ENCODE measurements around the gene HIP1.
"Not testable (repeated sequence)": the region's sequence is repeated elsewhere in the genome, so short reads cannot be mapped to it uniquely, and the experiment has no call there.

Gene HIP1

GRCh38 chr7:75702515-75702914 lies 36.2 kb downstream of the HIP1 start:
- Histone ChIP-seq H3K4me2 (ENCODE audit: low read length) (no peak overlapping the region), H3K9ac (ENCODE audit: low read depth, low read length) (no peak overlapping the region), H3K4me3 (ENCODE audit: low read length) (no peak overlapping the region), H3K9me3 (replicated peaks; ENCODE audit: low read length) (no peaks in the 10 kb centered on the region), H3K36me3 (ENCODE audit: insufficient read depth, low read length) (peaks cover 2% of the 10 kb centered on the region), H3K4me1 (ENCODE audit: control insufficient read depth, insufficient read depth, low read length) (no peaks in the 10 kb centered on the region), H3K27me3 (ENCODE audit: control insufficient read depth, insufficient read depth, low read length) (no peaks in the 10 kb centered on the region)

GRCh38 chr7:75699993-75700392 lies 38.7 kb downstream of the HIP1 start:
- Histone ChIP-seq H3K4me1 (ENCODE audit: control insufficient read depth, insufficient read depth, low read length) (no peaks in the 10 kb centered on the region), H3K27me3 (ENCODE audit: control insufficient read depth, insufficient read depth, low read length) (no peaks in the 10 kb centered on the region), H3K36me3 (ENCODE audit: insufficient read depth, low read length) (peaks cover 7% of the 10 kb centered on the region), H3K9ac (ENCODE audit: low read depth, low read length) (no peak overlapping the region), H3K4me3 (ENCODE audit: low read length) (no peak overlapping the region), H3K4me2 (ENCODE audit: low read length) (no peak overlapping the region), H3K9me3 (replicated peaks; ENCODE audit: low read length) (no peaks in the 10 kb centered on the region)

DNA sequence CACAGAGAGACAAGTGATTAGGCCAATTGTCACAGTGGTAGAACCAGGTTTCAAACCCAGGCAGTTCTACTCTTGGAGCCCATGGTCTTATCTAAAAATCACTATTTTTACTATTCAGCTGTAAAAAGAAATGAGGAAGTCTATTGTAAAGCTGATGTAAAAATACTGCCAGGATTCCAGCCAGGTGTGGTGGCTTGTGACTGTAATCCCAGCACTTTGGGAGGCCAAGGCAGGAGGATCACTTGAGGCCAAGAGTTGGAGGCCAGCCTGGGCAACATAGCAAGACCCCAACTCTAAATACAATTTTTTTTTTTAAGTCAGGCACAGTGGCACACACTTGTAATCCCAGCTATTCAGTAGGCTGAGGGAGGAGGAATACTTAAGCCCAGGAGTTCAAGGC lies 40.4 kb downstream of the HIP1 start:
- Histone ChIP-seq H3K4me1 (ENCODE audit: control insufficient read depth, insufficient read depth, low read length) (no peaks in the 10 kb centered on the region), H3K9ac (ENCODE audit: low read depth, low read length) (no peak overlapping the region), H3K9me3 (replicated peaks; ENCODE audit: low read length) (no peaks in the 10 kb centered on the region), H3K4me2 (ENCODE audit: low read length) (no peak overlapping the region), H3K4me3 (ENCODE audit: low read length) (no peak overlapping the region), H3K27me3 (ENCODE audit: control insufficient read depth, insufficient read depth, low read length) (no peaks in the 10 kb centered on the region), H3K36me3 (ENCODE audit: insufficient read depth, low read length) (peaks cover 8% of the 10 kb centered on the region)

- H3K4me3 ChIP-seq (ENCODE audit: low read length), result no peak overlapping the region
- no peaks in the 10 kb centered on the region for H3K4me1 ChIP-seq (ENCODE audit: control insufficient read depth, insufficient read depth, low read length)
- H3K4me2 ChIP-seq (ENCODE audit: low read length), result no peak overlapping the region
- no peak overlapping the region for H3K9ac ChIP-seq (ENCODE audit: low read depth, low read length)
- no peaks in the 10 kb centered on the region for H3K27me3 ChIP-seq (ENCODE audit: control insufficient read depth, insufficient read depth, low read length)
- H3K9me3 ChIP-seq (replicated peaks; ENCODE audit: low read length), result no peaks in the 10 kb centered on the region
- H3K36me3 ChIP-seq (ENCODE audit: insufficient read depth, low read length), result peaks cover 13% of the 10 kb centered on the region
Observed at GRCh38 chr7:75696263-75697037, 42.3 kb downstream of the HIP1 start.

DNA sequence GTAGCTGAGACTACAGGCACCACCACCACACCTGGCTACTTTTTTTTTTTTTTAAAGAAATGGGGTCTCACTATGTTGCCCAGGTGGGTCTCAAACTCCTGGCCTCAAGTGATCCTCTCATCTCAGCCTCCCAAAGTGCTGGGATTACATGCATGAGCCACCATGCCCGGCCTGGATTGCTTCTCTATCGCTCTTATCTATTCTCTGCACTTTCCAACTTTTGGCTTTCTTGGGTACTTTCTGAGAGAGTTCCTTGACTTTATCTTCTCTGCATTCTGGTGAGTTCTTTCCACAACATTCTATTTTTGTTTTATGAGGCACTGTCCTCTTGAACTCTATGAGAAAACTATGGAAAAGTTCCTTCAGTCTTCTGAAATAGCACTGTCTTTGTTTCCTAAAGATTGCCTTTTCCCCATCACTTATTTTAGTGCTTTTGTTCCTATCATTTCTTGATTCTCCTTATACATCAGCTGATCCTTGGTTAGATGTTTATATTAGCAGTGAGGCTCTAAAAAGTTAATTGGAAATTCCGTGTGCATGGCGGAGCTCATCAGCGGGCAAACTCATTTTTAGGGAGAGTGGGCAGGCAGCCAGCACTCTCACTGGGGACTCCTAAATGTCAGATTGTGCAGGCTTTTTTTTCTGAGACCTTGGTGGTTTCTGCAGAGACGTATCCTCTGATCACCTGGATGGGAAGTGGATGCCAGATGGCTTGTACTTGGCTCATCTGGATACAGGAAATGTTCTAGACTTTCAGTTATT lies 43.9 kb downstream of the HIP1 start:
- no peaks in the 10 kb centered on the region for H3K4me1 ChIP-seq (ENCODE audit: control insufficient read depth, insufficient read depth, low read length)
- H3K4me3 ChIP-seq (ENCODE audit: low read length), result no peak overlapping the region
- H3K9ac ChIP-seq (ENCODE audit: low read depth, low read length), result no peak overlapping the region
- H3K36me3 ChIP-seq (ENCODE audit: insufficient read depth, low read length), result peaks cover 11% of the 10 kb centered on the region
- H3K27me3 ChIP-seq (ENCODE audit: control insufficient read depth, insufficient read depth, low read length), result no peaks in the 10 kb centered on the region
- H3K4me2 ChIP-seq (ENCODE audit: low read length), result no peak overlapping the region
- H3K9me3 ChIP-seq (replicated peaks; ENCODE audit: low read length), result no peaks in the 10 kb centered on the region

- H3K36me3 ChIP-seq (ENCODE audit: insufficient read depth, low read length), result peaks cover 11% of the 10 kb centered on the region
- not testable (repeated sequence) for H3K27me3 ChIP-seq (ENCODE audit: control insufficient read depth, insufficient read depth, low read length); H3K4me2 ChIP-seq (ENCODE audit: low read length); H3K9me3 ChIP-seq (replicated peaks; ENCODE audit: low read length); H3K9ac ChIP-seq (ENCODE audit: low read depth, low read length); H3K4me1 ChIP-seq (ENCODE audit: control insufficient read depth, insufficient read depth, low read length); H3K4me3 ChIP-seq (ENCODE audit: low read length)
Observed at GRCh38 chr7:75693668-75694067, 45.1 kb downstream of the HIP1 start.

GRCh38 chr7:75691793-75692543 lies 46.8 kb downstream of the HIP1 start:
- no peaks in the 10 kb centered on the region for H3K9me3 ChIP-seq (replicated peaks; ENCODE audit: low read length)
- H3K4me2 ChIP-seq (ENCODE audit: low read length), result no peak overlapping the region
- no peaks in the 10 kb centered on the region for H3K27me3 ChIP-seq (ENCODE audit: control insufficient read depth, insufficient read depth, low read length)
- no peak overlapping the region for H3K9ac ChIP-seq (ENCODE audit: low read depth, low read length)
- peaks cover 11% of the 10 kb centered on the region for H3K36me3 ChIP-seq (ENCODE audit: insufficient read depth, low read length)
- no peak overlapping the region for H3K4me3 ChIP-seq (ENCODE audit: low read length)
- H3K4me1 ChIP-seq (ENCODE audit: control insufficient read depth, insufficient read depth, low read length), result peaks cover 5% of the 10 kb centered on the region

DNA sequence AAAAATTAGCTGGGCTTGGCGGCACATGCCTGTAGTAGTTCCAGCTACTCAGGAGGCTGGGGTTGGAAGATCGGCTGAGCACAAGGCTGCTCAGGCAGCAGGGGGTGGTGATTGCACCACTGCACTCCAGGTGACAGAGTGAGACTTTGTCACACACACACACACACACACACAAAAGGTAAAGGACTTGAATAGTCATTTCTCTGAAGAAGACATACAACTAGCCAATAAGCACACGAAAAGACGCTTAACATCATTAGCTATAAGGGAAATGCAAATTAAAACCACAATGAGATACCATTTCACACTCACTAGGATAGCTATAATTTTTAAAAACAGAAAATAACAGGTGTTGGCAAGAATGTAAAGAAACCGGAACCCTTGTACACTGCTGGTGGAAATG lies 48.6 kb downstream of the HIP1 start:
- Histone ChIP-seq H3K9me3 (replicated peaks; ENCODE audit: low read length) (no peaks in the 10 kb centered on the region), H3K4me1 (ENCODE audit: control insufficient read depth, insufficient read depth, low read length) (peaks cover 5% of the 10 kb centered on the region), H3K4me2 (ENCODE audit: low read length) (no peak overlapping the region), H3K27me3 (ENCODE audit: control insufficient read depth, insufficient read depth, low read length) (no peaks in the 10 kb centered on the region), H3K36me3 (ENCODE audit: insufficient read depth, low read length) (peaks cover 8% of the 10 kb centered on the region), H3K4me3 (ENCODE audit: low read length) (no peak overlapping the region), H3K9ac (ENCODE audit: low read depth, low read length) (no peak overlapping the region)

DNA sequence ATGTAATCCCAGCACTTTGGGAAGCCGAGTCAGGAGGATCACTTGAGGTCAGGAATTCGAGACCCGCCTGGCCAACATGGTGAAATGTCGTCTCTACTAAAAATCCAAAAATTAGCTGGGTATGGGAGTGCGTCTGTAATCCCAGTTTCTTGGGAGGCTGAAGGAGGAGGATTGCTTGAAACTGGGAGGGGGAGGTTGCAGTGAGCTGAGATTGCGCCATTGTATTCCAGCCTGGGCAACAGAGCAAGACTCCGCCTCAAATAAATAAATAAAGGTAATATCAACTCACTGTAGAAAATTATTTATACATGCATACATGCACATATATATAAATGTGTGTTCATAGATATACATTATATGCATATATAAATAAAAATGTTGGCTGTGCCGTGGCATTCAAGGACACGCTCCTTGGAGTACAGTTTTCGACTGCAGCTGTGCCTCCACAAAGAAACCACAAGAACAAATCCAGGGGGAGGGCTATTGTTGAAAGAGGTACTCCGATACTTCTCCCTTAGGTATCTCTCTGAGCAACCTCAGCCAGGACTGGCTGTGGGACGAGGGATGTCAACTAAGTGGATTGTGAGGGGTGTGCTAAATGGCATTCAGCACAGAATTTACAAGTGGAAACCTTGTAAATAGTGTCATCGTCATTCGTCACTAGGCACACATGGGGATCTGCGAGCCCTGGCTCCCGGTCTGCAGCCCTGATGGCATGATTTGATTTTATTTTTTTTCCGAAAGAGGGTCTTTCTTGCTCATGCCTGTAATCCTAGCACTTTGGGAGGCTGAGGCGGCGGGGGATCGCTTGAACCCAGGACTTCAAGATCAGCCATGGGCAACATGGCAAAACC lies 49.3 kb downstream of the HIP1 start:
- peaks cover 5% of the 10 kb centered on the region for H3K4me1 ChIP-seq (ENCODE audit: control insufficient read depth, insufficient read depth, low read length)
- H3K9ac ChIP-seq (ENCODE audit: low read depth, low read length), result no peak overlapping the region
- H3K9me3 ChIP-seq (replicated peaks; ENCODE audit: low read length), result no peaks in the 10 kb centered on the region
- no peaks in the 10 kb centered on the region for H3K27me3 ChIP-seq (ENCODE audit: control insufficient read depth, insufficient read depth, low read length)
- H3K36me3 ChIP-seq (ENCODE audit: insufficient read depth, low read length), result peaks cover 5% of the 10 kb centered on the region
- H3K4me3 ChIP-seq (ENCODE audit: low read length), result no peak overlapping the region
- no peak overlapping the region for H3K4me2 ChIP-seq (ENCODE audit: low read length)

GRCh38 chr7:75688200-75689136 lies 50.3 kb downstream of the HIP1 start:
- Histone ChIP-seq H3K27me3 (ENCODE audit: control insufficient read depth, insufficient read depth, low read length) (no peaks in the 10 kb centered on the region), H3K9ac (ENCODE audit: low read depth, low read length) (no peak overlapping the region), H3K4me2 (ENCODE audit: low read length) (peak overlapping the region; percentile 27), H3K4me3 (ENCODE audit: low read length) (no peak overlapping the region), H3K36me3 (ENCODE audit: insufficient read depth, low read length) (peaks cover 8% of the 10 kb centered on the region), H3K4me1 (ENCODE audit: control insufficient read depth, insufficient read depth, low read length) (peaks cover 5% of the 10 kb centered on the region), H3K9me3 (replicated peaks; ENCODE audit: low read length) (no peaks in the 10 kb centered on the region)
